Endothelial cell of umbilical vein (primary cell): Measurements from ENCODE around the gene WWC1.

Experiments used
- EZH2 ChIP-seq: IDR thresholded peaks from 2 replicates; pipeline ENCODE4 v1.6.1; 2012; ENCODE audit warnings: borderline replicate concordance, low read depth, mild to moderate bottlenecking, moderate library complexity, low read length, inconsistent platforms; ENCODE audit not compliant: severe bottlenecking
- FOS ChIP-seq: IDR thresholded peaks from 2 replicates; pipeline ENCODE4 v1.6.1; 2011; ENCODE audit warnings: mild to moderate bottlenecking, low read length, moderate library complexity, borderline replicate concordance; ENCODE audit not compliant: insufficient read depth
- GATA2 ChIP-seq: IDR thresholded peaks from 2 replicates; pipeline ENCODE4 v1.7.0; 2011; ENCODE audit warnings: low read depth, mild to moderate bottlenecking, moderate library complexity, mixed read lengths, low read length; ENCODE audit not compliant: insufficient read length, insufficient read depth
- JUN ChIP-seq: IDR thresholded peaks from 2 replicates; pipeline ENCODE4 v1.6.1; 2011; ENCODE audit warnings: borderline replicate concordance, low read depth; ENCODE audit not compliant: insufficient read length, insufficient read depth
- MYC ChIP-seq: IDR thresholded peaks from one replicate; pipeline ENCODE4 v1.6.1; 2011; ENCODE audit warnings: mild to moderate bottlenecking, low read depth, low read length
- POLR2A ChIP-seq: IDR thresholded peaks from 2 replicates; pipeline ENCODE4 v1.6.1; 2012; ENCODE audit warnings: low read depth, mild to moderate bottlenecking, control low read depth, low read length
- POLR2AphosphoS5 ChIP-seq: IDR thresholded peaks from 2 replicates; pipeline ENCODE4 v1.6.1; 2012; ENCODE audit warnings: low read depth, mild to moderate bottlenecking, control low read depth, low read length, moderate library complexity; ENCODE audit not compliant: insufficient read depth
- TF ChIP-seq, protein P1 (sequence below), 2 donors: IDR thresholded peaks; 1 replicate in 1 of 2; 2 replicates in 1 of 2; pipeline ENCODE4 v1.5.1; 2011; ENCODE audit warnings: low read length in 2 of 2, mild to moderate bottlenecking in 2 of 2, moderate library complexity in 2 of 2, control low read depth in 1 of 2, inconsistent platforms in 1 of 2, low read depth in 1 of 2; ENCODE audit not compliant: insufficient read depth in 1 of 2; ENCODE audit errors: extremely low read depth in 1 of 2
- TF ChIP-seq, protein P2 (sequence below): IDR thresholded peaks from 2 replicates; pipeline ENCODE4 v1.6.1; 2011; ENCODE audit not compliant: insufficient read depth, insufficient read length

DNA sequence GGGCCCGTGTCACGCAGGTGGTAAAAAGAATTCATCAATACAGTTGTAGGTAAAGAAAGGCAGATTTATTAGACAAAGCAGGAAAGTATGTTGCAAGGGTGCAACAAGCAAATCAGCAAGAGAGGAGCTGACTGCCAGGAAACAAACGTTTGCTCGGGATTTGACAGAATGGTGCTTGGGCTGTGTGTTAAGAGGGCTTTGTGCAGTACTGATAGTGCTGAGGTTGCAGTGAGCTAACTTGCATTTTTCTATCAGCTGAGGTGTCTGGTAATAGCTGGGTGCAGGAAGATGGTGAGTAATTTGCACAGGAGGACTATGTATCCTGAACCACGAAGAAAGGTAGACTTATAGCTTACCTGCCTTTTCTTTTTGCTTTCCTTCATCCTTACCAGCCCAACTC, 190.9 kb downstream of the WWC1 start:
- TF ChIP-seq, protein P1, sequence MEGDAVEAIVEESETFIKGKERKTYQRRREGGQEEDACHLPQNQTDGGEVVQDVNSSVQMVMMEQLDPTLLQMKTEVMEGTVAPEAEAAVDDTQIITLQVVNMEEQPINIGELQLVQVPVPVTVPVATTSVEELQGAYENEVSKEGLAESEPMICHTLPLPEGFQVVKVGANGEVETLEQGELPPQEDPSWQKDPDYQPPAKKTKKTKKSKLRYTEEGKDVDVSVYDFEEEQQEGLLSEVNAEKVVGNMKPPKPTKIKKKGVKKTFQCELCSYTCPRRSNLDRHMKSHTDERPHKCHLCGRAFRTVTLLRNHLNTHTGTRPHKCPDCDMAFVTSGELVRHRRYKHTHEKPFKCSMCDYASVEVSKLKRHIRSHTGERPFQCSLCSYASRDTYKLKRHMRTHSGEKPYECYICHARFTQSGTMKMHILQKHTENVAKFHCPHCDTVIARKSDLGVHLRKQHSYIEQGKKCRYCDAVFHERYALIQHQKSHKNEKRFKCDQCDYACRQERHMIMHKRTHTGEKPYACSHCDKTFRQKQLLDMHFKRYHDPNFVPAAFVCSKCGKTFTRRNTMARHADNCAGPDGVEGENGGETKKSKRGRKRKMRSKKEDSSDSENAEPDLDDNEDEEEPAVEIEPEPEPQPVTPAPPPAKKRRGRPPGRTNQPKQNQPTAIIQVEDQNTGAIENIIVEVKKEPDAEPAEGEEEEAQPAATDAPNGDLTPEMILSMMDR (IDR thresholded peaks at IDR 0.05; ENCODE audit: extremely low read depth in 1 of 2, insufficient read depth in 1 of 2, low read depth in 1 of 2, low read length in 2 of 2): no peak
- TF ChIP-seq, protein P2, sequence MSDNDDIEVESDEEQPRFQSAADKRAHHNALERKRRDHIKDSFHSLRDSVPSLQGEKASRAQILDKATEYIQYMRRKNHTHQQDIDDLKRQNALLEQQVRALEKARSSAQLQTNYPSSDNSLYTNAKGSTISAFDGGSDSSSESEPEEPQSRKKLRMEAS: no peak
- TF ChIP-seq POLR2A (no peak), FOS (no peak), EZH2 (no peak), POLR2AphosphoS5 (no peak), MYC (no peak), GATA2 (no peak), JUN (no peak)
